GM18870 (cell line): ENCODE results near the gene SORCS2.

ENCODE experiments used
- ATAC-seq: cut with Tn5 transposase; IDR thresholded peaks from one replicate; pipeline ENCODE4 v1.9.1; 2021; ENCODE audit warnings: moderate library complexity; ENCODE audit not compliant: unreplicated experiment

Gene SORCS2

DNA sequence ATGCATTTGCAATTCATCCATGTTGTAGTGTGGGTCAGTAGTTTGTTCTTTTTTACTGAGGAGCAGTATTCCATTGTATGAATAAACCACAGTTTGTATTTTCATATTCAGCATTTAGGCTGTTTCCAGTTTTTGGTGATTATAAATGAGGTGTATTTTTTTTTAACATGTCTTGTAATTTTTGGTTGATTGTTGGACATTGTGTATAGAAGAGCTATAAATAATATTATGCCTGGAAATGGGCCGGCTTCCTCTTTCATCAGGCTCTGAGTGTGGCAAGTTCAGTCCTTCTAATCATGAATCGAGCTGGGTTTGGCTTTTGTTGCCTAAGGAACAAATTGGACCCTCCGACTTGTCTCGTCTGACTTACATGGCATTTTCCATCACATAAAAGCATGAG, 126.7 kb downstream of the SORCS2 start:
- no peak for ATAC-seq

DNA sequence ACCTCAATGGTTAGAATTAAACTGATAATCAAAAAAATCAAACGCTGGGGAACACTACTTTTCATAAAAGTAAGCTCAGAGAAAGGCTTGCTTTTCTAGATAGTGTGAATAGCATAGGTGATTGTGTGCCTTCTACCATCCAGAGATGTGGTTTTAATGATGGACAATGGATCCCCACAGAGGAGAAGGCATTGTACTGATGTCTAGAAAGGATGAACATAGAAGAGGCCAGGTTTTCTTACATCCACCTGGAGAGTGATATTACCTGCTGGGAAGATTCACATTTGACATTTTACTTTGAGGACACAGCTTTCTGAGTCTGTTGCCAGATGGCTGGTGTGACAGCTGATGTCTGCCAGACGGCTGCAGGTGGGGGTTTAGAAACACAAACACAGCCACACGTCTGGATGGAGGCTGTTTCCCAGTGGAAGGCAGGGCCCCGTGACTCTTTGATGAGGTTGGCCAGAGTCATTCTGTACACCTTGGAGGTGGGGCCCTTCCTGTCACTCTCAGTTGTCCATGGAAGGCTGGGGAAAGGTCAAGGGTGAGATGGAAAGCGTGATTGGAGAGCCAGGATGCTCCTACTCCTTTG, 128.0 kb downstream of the SORCS2 start:
- ATAC-seq: no peak

DNA sequence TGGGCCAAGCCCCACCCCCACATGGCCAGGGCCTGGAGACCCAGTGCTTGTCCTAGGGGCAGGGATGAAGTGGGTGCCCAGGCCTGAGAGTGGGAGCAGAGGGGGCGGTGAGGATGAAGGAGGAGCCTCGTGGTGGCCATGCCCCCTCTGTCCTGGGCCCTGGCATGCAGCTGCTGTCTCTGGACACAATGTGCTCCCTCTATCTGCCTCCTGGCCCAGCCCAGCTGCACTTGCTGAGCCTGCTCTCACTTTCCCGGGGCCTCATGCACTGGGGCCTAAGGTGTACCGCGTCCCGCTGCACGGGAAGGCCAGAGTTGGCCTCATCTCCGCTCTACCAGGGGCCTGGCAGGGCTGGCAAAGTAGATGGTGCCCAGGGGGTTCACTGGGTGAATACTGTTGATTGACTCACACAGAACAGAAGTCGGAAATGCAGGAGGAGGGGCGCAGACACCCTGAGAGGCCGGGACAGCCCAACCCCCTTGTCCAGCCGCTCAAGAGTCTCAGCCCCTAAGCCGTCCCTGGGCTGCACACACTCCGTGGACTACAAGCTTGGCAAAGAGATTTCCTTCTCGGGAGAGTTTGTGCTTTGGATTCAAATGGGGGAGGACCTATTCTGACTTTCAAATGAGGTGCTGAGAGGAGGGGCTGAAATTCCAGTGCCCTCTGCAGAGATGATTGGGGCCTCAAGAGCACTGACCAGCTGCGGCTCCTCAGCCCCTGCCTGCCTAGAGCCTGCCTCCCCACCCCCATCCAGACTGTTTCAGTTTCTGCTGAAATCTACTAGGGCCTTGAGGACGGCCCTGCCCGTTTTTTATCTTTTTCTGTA, 130.0 kb downstream of the SORCS2 start:
- no peak for ATAC-seq

DNA sequence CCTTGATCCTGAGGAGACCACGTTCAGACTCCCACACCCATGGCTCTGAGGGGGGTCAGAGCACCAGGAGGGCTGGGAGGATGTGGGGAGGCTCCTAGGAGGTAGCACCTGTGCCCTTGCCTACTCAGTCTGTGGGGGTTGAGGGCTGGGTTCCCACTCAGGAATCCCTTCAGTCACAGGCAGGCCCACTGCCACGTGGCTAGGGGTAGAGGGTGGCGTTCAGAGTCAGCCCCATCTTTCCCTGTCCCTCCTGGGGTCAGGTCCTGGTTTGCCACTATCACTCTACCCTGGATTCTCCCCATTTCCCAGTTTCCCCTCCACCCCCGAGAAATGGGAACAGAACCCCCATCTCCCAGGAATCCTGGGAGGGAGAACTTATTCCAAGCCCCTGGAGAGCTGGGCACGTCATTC, 131.1 kb downstream of the SORCS2 start:
- no peak for ATAC-seq

DNA sequence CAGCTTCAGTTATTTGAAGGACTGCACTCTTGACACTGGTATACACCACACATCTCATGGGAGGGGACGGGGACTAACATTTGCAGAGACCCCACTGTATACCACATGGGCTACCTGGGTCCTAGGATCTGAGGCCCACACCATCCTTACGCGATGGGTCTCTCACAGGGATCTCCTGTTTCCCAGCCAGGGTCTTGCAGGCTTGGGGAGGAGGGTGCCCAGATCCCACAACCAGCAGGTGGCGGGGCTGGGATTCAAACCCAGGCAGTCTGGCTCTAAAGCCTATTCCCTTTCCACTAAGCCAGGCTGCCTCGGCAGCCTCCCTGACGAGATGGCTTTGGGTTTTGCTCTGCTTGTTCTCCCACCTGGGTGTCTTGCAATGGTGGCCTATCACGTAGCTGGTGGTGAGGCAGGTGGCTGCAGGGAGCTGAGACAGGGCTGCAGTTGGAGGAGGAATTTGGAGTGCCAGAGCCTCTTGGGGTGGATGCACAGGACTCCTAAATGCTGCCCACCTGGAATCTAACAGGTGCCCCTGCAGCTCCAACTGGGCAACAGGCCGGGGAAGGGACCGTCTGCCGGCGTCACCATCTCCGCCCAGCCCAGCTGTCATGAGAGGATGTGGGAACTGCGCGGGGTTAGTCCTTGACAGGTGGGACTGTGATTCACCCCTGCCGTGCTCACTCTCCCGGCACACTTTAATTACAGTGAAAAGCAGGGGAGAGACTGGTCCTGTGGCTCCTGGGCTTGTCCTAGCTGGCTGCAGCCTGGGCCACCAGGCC, 131.7 kb downstream of the SORCS2 start:
- no peak for ATAC-seq

DNA sequence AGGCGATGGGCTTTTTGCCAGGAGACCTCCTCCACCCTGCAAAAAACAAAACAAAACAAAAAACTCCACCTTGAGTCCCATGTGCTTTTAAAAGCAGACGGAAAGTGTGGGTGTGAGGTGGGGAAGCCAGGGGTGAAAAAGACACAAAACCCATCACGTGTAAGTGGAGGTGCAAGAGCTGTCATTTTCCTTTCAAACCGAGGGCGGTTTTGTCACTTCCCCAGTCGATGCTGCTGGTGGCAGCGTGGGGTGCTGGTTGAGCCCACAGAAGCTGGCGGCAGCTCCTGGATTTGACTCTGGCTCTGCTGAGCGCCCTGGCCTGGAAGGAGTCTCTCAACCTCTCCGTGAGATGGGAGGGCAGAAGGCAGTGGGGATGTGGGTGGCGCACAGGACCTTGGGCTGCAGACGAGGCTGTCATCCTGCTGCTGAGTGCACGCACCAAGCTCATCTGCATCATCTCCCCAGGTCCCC, 132.3 kb downstream of the SORCS2 start:
- no peak for ATAC-seq

DNA sequence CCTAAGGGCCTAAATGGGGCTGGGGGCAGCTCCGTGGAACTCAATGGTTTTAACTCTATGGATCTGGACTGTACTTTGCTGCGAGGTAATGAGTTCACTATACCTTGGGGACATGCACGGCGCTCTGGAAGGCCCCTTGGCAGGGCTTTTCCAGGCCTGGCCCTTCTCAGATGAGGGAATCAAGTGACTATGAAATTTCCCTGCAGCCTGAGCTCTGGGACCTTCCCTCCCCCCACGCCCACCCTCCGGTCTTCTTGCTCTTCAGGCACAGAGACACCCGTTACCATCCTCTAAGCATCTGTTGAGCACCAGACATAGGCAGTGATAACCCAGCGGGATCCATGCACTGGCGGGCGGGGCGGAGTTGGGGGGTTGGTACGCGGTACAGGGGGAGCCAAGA, 133.2 kb downstream of the SORCS2 start:
- no peak for ATAC-seq

DNA sequence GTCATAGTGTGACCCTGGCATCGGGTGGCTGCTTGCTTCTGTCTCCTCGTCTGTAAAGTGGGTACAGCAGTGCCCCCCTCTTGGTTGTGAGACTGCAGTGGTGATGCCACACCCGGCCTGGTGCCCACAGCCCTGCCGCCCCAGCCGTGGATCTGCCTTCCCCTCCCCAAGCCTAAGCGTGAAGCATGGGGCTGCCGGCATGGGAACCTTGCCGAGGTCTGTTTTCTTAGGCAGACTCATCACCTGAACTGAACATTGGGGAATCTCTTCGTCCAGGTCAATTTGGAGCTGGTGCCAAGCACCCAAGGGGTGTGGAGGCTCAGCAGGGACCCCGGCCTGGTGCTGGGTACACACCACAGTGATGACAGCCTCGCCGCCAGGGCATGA, 134.0 kb downstream of the SORCS2 start:
- ATAC-seq: no peak

DNA sequence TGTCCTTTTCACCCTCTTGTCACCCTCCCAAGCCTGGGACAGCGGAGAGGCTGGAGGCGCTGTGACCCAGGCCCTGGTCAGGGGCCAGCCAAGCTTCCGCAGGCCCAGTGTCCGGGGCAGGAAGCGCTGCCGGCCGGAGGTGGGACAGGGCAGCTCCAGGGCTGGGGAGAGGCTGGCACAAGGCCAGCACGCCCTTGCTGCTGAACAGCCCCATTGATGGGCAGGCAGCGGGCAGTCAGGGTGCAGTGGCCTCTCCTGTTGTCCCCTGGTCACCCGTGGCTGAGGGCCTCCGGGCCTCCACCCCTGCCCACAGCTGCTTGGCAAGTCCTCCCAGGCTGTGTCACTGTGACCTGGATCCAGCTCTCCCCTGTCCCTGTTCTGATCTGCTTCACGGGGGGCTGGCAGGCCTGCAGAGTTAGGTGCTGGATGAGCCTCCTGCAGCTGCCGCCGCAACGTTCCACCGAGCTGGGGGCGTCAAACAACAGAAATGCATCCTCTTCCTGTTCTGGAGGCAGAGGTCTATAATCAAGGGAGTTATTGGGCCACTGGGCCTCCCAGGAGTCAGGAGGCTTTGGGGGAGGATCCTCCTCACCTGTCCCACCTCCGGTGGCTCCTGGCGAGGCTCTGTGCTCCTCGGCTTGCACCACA, 134.5 kb downstream of the SORCS2 start:
- no peak for ATAC-seq

DNA sequence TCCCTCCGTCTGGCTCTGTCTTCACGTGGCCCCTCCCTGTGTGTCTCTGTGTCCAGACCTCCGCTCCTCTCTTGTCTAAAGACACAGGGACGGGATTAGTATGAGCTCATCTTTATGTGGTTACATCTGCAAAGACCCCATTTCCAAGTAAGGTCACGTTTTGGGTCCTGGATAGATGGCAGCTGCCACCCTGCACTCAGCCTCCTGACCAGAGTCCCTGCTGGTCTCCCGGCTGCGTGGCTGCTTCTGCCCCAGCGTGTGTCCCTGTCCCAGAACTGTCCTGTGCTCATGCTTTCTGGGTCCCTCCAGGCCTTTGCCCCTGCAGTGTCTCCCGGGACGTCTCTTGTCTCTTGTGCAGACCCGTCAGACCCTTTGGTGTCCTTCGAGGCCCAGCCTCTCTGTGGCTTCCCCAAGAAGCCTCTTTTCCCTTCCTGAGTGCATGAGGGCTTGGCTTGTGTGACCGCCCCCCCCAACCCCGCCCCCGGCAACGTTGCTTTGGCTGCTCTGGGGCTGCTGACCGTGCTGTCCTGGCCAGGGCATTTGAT, 135.1 kb downstream of the SORCS2 start:
- no peak for ATAC-seq

DNA sequence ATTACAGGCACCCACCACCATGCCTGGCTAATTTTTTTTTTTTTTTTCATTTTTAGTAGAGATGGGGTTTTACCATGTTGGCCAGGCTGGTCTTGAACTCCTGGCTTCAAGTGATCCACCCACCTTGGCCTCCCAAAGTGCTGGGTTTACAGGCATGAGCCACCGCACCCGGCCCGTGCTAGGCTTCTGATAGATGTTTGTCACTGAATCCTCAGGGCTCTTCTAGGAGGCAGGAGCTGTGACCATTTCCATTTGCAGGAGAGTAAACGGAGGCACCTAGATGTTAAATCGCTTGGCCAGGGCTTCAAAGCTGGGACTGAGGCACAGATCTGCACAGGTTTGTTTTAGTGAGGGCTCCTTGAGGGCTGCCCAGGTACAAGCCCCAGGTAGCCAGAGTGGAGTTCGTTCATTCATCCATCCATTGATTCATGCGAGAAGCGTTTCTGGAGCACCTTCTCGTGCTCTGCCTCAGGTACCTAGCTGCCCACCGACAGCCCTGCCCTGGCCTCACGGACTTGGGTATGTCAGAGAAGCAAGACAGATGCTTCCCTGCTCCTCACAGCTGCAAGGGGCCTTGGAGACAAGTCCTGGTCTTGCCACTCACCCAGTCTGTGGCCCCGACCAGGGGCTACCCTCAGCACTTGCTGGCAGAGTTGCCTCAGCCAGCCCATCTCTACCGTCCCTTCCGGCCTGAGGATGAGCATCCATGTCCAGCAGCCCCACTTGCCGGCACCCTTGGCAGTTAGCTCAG, 136.0 kb downstream of the SORCS2 start:
- no peak for ATAC-seq

DNA sequence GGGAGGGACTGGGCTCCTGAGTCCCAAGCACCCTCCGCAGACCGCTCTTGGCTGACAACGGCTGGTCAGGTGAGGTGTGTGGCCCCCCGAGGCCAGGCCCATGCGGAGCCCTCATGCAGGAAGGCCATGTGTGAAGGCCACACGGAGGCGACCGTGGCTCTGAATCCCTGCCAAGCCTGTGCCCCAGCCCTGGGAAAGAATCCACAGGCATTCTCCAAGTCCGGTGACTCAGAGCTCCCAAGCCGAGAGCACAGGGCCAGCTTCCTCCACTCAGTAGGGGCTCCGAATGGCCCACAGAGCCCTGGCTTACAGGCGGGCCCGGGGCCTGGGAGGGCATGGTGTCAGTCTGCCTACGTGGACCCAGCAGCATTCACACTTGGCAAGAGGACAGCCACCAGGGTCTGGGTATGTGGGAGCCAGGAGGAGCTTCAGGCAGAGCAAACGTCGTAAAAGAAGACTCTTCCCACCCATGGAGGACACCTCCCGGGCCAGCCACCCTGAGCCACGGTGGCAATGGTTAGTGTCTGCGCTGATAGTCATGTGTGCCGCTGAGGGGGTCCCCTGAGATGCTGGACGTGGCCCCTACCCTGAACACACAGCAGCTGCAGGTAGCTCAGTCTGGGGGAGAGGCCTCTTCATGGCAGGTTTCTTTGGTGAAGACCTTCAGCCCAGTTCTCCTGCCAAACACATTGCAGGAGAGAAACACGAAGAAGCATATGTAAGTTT, 136.7 kb downstream of the SORCS2 start:
- no peak for ATAC-seq

DNA sequence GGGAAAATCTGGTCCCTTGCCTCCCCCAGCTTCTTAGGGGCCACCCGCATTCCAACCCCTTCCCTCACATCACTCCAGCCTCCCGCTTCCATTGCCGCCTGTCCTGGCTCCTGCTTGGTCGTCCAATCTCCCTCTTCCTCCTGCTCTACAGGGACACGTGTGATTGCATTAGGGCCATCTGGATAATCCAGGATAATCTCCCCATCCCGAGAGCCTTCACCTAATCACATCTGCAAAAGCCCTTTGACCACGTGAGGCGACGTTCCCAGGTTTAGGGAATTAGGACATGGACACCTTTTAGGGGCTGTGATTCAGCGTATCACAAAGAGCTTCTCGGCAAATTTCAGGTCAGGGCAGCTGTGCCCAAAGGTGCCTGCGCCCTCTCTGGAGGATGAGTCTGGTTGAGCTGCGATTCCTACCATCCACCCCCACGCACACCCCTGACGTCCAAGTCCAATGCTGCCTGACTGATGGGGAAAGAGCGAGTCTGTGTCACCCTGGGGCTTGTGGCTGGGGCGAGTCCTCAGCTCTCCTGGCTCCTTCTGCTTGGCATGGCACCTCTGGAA, 137.8 kb downstream of the SORCS2 start:
- ATAC-seq: no peak

DNA sequence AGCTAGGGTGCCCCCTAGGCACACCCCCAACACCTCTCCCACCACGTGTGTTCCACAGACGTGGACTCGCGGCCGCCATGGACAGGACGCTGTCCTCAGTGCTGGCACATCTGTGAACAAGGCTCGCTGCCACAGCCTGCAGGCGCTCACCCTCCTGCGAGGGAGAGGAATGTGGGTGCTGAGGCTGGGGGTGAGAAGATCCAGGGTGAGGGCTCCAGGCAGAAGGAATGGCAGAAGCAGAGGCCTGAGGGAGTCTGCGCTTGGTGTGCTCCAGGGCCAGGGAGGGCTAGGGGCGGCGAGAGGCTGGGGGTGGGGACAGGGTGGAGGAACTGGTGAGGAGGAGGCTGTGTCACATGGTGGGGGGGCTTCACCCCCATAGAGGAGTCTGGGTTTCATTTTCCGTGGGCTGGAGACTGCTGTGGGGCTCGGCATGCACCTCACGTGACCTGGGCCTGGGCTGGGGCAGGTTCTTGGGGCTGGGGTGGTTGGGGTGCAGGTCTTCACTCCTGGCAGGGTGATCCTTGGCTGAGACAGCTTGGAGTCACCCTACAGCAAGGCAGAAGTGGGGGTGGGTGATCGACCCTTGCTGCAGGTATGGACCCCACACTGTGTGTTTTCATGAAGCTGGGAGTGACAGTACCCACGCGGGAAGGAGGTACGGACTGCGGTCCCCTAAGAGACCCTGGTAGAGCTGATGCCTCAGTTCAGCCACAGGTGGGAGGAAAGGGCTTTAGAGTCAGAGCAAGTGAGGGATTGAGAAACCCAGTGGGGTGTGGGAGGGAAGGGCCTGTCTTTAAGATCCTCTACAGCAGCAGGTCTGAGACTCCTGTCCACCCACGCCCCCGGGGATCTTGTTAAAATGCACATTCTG, 138.7 kb downstream of the SORCS2 start:
- no peak for ATAC-seq

DNA sequence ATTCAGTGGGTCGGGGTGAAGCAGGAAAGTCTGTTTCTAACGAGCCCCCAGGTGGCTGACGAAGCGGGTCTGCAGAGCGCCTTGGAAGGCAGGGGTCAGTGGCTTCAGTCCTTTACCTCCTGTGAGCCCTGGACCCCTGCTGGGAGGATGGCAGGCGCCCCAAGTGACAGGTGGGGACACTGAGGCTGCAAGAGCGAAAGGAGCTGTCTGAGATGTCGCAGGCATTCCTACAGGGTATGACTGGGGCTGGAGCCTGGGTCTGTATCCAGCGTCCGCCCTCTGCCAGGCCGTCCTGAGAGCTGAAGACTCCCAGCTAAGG, 139.3 kb downstream of the SORCS2 start:
- ATAC-seq: no peak

DNA sequence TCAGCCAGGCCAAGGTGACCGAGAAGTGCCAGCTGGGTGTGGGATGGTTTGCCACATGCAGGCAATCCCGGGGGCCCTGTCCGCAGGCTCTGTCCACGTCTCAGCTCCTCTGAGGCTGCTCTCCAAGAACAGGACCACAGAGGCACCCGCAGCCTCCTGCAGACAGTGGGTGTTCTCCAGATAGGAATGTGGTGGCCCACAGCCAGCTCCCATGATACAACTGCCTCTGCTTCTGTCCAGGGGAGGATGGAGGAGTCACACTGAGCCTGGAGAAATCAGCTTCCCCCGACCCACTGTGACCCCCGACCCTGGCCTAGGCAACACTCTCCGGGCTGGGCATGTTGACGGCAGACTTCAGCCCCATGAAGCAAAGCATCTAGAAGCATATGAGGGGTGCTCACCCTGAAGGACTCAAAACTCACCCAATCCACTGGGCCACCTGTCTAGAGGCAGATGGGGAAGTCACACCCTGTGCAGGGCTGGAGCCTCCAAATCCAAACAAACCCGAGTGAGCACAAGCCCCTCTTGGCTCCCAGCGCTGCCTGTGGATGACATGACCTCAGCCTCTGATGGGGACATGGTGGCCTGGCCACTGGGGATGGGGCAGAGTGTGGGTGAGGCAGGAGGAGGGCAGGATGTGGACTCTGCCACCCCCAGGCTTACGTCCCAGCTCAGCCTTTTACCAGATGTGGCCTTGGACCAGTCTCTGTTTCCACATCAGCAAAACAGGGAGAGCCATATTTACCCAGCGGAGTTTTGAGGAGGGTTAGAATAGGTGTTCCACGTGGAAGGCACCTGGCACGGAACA, 140.1 kb downstream of the SORCS2 start:
- ATAC-seq: no peak

DNA sequence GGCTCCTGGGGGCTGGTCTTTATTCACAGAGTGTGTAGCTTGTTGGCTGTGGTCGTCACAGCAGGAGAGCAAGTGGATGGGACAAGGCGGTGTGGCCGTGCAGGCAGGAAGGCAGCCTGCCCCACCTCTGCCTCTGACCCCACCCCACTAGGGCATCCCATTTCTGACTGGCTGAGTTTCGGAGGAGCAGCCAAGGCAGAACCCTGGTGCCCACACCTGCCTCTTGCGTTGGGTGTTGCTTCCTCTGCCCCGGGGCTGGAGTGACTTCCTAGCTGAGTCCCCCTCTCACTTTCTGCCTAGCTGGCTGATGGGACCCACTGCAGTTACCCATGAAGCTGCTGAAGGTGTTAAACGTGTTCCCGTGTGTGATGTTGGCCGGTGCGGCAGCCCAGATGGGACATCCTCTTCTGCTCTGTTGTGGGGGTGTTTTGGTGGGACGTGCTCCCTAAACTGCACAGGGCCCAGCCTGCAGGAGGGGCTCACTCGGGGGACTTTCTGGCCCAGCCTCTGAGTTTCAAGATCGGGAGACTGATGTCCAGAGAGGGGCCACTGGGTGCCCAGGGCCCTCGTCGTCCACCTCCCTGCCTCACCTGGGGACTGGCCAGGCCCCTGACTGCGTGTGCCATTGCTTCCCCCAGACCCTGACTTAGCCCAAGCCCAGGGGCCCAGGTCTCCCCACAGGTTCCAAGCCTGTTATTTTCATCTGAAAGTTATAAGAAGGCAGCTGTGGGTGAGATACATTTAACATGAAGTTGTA, 140.9 kb downstream of the SORCS2 start:
- no peak for ATAC-seq
